ENCODE measurements around the gene DOCK2.
"Not testable (repeated sequence)": the region's sequence is repeated elsewhere in the genome, so short reads cannot be mapped to it uniquely, and the experiment has no call there.

Gene DOCK2

DNA sequence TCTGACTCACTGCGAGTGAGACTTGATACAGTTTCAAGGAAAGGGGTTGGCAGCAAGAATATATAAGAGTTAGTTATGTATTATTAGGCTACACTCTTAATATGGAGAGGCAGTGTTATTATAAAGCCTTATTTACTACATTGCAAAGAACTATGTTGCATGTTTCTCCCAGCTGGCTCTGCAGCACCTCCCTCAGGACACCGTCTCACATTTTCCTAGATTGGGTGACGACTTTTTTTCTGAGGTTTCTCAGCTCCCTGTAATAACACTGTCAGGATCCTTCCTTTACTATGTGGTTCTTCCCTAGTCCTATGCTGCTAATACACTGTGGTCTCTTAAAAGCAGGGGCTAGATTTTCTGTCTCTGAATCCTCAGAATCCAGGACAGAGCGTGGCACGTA is 189.5 kb downstream of the DOCK2 start:
- DNase-seq (ENCODE audit: low spot score) = no peak
- H3K4me3 ChIP-seq = no peak overlapping the region
- no peak overlapping the region for H3K27ac ChIP-seq
- TF ChIP-seq, protein P1, sequence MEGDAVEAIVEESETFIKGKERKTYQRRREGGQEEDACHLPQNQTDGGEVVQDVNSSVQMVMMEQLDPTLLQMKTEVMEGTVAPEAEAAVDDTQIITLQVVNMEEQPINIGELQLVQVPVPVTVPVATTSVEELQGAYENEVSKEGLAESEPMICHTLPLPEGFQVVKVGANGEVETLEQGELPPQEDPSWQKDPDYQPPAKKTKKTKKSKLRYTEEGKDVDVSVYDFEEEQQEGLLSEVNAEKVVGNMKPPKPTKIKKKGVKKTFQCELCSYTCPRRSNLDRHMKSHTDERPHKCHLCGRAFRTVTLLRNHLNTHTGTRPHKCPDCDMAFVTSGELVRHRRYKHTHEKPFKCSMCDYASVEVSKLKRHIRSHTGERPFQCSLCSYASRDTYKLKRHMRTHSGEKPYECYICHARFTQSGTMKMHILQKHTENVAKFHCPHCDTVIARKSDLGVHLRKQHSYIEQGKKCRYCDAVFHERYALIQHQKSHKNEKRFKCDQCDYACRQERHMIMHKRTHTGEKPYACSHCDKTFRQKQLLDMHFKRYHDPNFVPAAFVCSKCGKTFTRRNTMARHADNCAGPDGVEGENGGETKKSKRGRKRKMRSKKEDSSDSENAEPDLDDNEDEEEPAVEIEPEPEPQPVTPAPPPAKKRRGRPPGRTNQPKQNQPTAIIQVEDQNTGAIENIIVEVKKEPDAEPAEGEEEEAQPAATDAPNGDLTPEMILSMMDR (IDR thresholded peaks at IDR 0.05) = no peak

DNA sequence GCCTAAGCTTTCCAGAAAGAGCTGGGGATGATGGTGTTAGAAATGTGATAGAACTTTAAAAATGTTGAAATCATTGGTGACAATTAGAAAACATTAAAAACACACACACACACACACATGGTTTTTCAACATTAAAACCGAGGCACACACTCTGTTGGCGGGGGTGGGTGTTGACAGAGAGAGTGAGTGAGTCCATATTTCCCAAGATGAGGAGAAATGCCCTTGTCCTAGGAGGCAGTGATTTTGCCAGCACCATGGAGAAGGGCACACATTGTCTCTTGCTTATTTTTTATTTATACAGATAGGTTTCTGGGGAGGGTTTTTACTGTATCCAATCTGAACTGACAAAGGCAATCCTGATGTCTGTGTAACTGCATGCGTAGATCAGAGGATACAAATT is 190.7 kb downstream of the DOCK2 start:
- DNase-seq (ENCODE audit: low spot score) = no peak
- TF ChIP-seq, protein P1 (IDR thresholded peaks at IDR 0.05) = no peak
- no peak overlapping the region for H3K4me3 ChIP-seq
- H3K27ac ChIP-seq = no peak overlapping the region

DNA sequence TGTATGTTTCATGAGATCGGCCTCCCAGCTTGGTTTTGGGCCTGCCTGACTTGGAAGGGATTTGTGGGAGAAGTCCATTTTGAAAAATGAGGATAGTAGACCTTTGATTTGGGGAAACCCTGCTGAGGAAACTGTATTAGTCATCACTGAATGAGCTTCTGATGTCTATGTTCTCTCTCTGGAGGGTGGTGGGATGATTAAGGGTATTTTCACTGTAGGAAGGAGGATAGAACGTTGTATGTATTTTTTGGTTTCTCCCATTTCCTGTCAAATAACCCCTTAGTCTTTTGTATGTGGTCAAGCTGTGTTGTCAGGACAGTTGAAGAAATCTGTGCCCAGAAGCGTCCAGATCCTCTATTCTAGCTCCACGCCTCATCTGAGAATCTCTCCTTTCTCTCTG is 191.3 kb downstream of the DOCK2 start:
- no peak overlapping the region for H3K27ac ChIP-seq
- TF ChIP-seq, protein P1 (IDR thresholded peaks at IDR 0.05) = no peak
- H3K4me3 ChIP-seq = no peak overlapping the region

DNA sequence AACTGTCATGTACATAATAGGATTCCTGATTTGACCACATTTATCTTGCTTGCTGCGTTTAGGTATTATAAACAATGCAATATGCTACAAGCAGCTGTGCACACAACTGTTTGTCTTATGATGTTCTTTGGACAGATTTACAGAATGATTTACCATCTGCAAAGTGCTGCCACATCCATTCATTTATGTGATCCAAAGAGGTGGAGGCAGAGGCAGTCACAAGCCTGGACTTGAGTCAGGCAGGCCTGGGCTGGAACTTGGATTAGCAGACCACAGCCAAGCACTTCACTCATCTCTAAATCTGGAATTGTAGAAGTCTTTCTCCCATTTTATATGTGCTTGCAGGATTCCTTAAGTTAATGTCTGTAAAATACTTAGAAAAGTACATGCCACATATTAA is 194.3 kb downstream of the DOCK2 start:
- TF ChIP-seq, protein P1 (IDR thresholded peaks at IDR 0.05) = no peak
- no peak overlapping the region for H3K4me3 ChIP-seq
- H3K27ac ChIP-seq = no peak overlapping the region
- DNase-seq (ENCODE audit: low spot score) = no peak

More for the DNA sequence above, 191.3 kb downstream of the DOCK2 start:
- no peak for DNase-seq (ENCODE audit: low spot score)

DNA sequence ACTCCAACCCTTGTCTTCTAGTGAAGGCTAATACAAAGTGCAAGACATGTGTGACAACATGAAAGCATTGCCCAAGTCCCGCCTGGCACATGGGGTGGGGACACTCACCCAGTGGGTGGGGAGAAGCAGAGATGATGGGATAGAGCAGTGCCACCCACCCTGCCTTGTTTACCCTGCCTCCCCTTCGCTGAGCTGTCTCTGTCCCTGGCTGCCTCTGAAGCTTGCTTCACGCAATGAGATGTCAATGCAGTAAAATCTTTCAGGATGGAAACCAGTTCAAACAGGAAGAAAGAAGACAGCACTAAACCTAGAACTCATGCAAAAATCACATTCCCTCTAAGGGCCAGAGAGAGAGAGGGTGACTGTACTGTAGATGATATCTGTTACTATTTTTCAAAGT is 195.2 kb downstream of the DOCK2 start:
- TF ChIP-seq, protein P1 (IDR thresholded peaks at IDR 0.05) = no peak
- Histone ChIP-seq H3K27ac (no peak overlapping the region), H3K4me3 (no peak overlapping the region)
- no peak for DNase-seq (ENCODE audit: low spot score)

DNA sequence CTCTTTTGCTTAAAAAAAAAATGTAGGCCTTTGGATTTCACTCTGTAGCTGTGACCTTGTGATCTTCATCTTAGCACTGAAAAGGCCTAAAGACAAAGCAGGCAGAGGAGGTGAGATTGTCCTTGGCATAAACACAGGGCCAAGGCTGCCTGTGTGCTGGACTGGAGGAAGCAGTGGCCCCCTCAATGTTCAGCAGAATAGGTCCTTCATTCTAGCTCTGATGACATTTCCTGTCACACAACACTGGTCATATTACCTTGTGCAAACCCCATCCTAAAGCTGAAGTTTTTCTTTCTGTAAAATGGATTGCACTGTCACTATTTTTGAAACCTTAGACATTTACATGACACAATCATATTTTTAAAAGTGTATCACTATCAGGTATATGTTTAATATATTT is 195.8 kb downstream of the DOCK2 start:
- DNase-seq (ENCODE audit: low spot score) = no peak
- TF ChIP-seq, protein P1 (IDR thresholded peaks at IDR 0.05) = no peak
- Histone ChIP-seq H3K27ac (no peak overlapping the region), H3K4me3 (no peak overlapping the region)

DNA sequence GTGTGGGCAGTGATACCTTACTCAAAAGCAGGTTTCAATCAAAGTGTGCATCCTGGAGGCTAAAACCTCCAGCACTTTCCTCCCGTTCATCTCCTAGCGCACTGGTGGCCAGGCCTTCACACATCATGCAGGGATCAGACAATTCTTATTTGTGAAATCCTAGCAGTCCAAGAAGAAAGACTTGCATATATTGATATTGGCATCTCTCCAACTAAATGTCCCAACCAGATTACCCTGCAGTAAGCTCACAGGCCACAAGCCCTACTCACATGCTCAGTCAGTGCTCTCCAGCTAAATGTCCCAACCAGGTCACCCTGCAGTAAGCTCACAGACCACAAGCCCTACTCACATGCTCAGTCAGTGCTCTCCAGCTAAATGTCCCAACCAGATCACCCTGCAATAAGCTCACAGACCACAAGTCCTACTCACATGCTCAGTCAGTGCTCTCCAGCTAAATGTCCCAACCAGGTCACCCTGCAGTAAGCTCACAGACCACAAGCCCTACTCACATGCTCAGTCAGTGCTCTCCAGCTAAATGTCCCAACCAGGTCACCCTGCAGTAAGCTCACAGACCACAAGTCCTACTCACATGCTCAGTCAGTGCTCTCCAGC is 196.7 kb downstream of the DOCK2 start:
- not testable (repeated sequence) for H3K4me3 ChIP-seq; H3K27ac ChIP-seq; DNase-seq (ENCODE audit: low spot score)

DNA sequence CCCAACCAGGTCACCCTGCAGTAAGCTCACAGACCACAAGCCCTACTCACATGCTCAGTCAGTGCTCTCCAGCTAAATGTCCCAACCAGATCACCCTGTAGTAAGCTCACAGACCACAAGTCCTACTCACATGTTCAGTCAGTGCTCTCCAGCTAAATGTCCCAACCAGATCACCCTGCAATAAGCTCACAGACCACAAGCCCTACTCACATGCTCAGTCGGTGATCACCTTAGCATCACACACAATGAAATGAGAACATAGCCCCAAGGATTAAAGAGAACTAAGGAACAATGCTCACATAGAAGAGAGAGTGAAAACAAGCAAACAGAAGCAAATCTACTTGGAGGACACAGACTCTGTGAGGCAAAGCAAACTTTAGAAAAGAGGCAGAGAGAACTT is 197.5 kb downstream of the DOCK2 start:
- H3K27ac ChIP-seq; DNase-seq (ENCODE audit: low spot score); H3K4me3 ChIP-seq: not testable (repeated sequence)
